A549 (cell line): ENCODE results near the gene TGFBR3. TPM values are rescaled to one million over a fixed set of nuclear protein-coding genes. Genes with fewer than 3 reads are reported as not detected.
A peak's percentile ranks its signal among the peaks of the same experiment; 100 is the strongest.

Experiments
- ATAC-seq, 2 experiments: fragments of 200-7000 bp in 1 of 2; fragments of >200 bp in 1 of 2; cut with Nextera tagmentation in 1 of 2; cut with Tn5 transposase in 1 of 2; 3 replicates each; pipeline versions ENCODE4 v1.8.0 to v1.9.1; 2018 to 2020; ENCODE audit warnings: mild to moderate bottlenecking in 1 of 2, moderate library complexity in 1 of 2
- CTCF ChIA-PET: fragments of 300-600 bp; sonication (Branson Sonifier 250); formaldehyde crosslinking; extraction: SDS; loops from one replicate; lab custom pipeline; 2021; ENCODE audit warnings: antibody characterized with exemption, inconsistent platforms; lab: Yijun Ruan, JAX
- POLR2A ChIA-PET: fragments of 350-600 bp; formaldehyde crosslinking; extraction: SDS; loops from one replicate; lab custom pipeline; 2021; ENCODE audit warnings: antibody characterized with exemption, inconsistent platforms; lab: Yijun Ruan, JAX
- DNase-seq, 2 experiments: peaks; one replicate each; pipeline versions ENCODE4 v3.0.0 to v3.0.0-alpha.2; 2011 to 2016; ENCODE audit warnings: low read depth in 1 of 2, low spot score in 1 of 2
- FAIRE-seq: peaks from 2 replicates; lab custom pipeline; 2011; peaks lifted over from hg19 to GRCh38; lab: Jason Lieb, UNC
- H3K27ac ChIP-seq, 2 experiments: fragments of >200 bp; sonication (Bioruptor Twin); formaldehyde crosslinking; 3 replicates each; pipeline ENCODE4 v1.5.1; 2016 to 2017
- H3K4me1 ChIP-seq: fragments of >200 bp; sonication (Bioruptor Twin); formaldehyde crosslinking; 3 replicates; pipeline ENCODE4 v1.6.1; 2016
- H3K4me2 ChIP-seq: fragments of >200 bp; sonication (Bioruptor Twin); formaldehyde crosslinking; 3 replicates; pipeline ENCODE4 v1.6.1; 2016
- H3K4me3 ChIP-seq: fragments of >200 bp; sonication (Bioruptor Twin); formaldehyde crosslinking; 3 replicates; pipeline ENCODE4 v1.5.1; 2016
- H3K9me3 ChIP-seq: fragments of >200 bp; sonication (Bioruptor Twin); formaldehyde crosslinking; 3 replicates; pipeline ENCODE4 v1.6.1; 2016
- BHLHE40 ChIP-seq: IDR thresholded peaks from 2 replicates; pipeline ENCODE4 v1.6.1; 2012; ENCODE audit warnings: low read depth, low read length, inconsistent platforms
- CBX2 ChIP-seq: fragments of 200-600 bp; sonication (generic); IDR thresholded peaks from 2 replicates; pipeline ENCODE4 v1.6.1; 2016; ENCODE audit warnings: low read depth, mild to moderate bottlenecking, borderline replicate concordance
- CBX8 ChIP-seq: fragments of 200-600 bp; sonication (generic); IDR thresholded peaks from 2 replicates; pipeline ENCODE4 v1.6.1; 2016
- EHF ChIP-seq: fragments of 250-450 bp; sonication (Bioruptor Pico); IDR thresholded peaks from 2 replicates; pipeline ENCODE4 v1.5.0; 2020; ENCODE audit warnings: mild to moderate bottlenecking
- EP300 ChIP-seq, 2 experiments: fragments of >200 bp; sonication (Bioruptor Twin); formaldehyde crosslinking; IDR thresholded peaks; 2 replicates in 1 of 2; 3 replicates in 1 of 2; pipeline ENCODE4 v1.6.1; 2016 to 2017
- FOSB ChIP-seq: fragments of 250-450 bp; sonication (Bioruptor Pico); IDR thresholded peaks from 2 replicates; pipeline ENCODE4 v1.5.0; 2020; ENCODE audit warnings: mild to moderate bottlenecking, moderate library complexity
- GATA3 ChIP-seq: IDR thresholded peaks from 2 replicates; pipeline ENCODE4 v1.6.1; 2012; ENCODE audit warnings: borderline replicate concordance
- HOXA7 ChIP-seq: fragments of 250-450 bp; sonication (Bioruptor Pico); IDR thresholded peaks from 2 replicates; pipeline ENCODE4 v1.5.0; 2020; ENCODE audit warnings: mild to moderate bottlenecking, moderate library complexity
- HOXB13 ChIP-seq: fragments of 250-450 bp; sonication (Bioruptor Pico); IDR thresholded peaks from 2 replicates; pipeline ENCODE4 v1.5.0; 2020; ENCODE audit warnings: low read depth, mild to moderate bottlenecking, moderate library complexity
- JUN ChIP-seq, 2 experiments: fragments of >200 bp; sonication (Bioruptor Twin); formaldehyde crosslinking; IDR thresholded peaks; 2 replicates in 1 of 2; 3 replicates in 1 of 2; pipeline ENCODE4 v1.6.1; 2016 to 2017
- JUNB ChIP-seq: fragments of >200 bp; sonication (Bioruptor Twin); formaldehyde crosslinking; IDR thresholded peaks from 2 replicates; pipeline ENCODE4 v1.6.1; 2016
- MAFK ChIP-seq: fragments of 450-650 bp; IDR thresholded peaks from 2 replicates; pipeline ENCODE4 v1.6.1; 2014; ENCODE audit not compliant: partially characterized antibody
- POLR2AphosphoS2 ChIP-seq: conservative IDR thresholded peaks from 2 replicates; pipeline ENCODE4 v1.6.1; 2012; ENCODE audit warnings: low read length, improper control_type of control experiment, inconsistent platforms
- RAD21 ChIP-seq, 2 experiments: fragments of >200 bp in 1 of 2; sonication (Bioruptor Twin) in 1 of 2; formaldehyde crosslinking in 1 of 2; IDR thresholded peaks in 1 of 2; conservative IDR thresholded peaks in 1 of 2; 2 replicates in 1 of 2; 3 replicates in 1 of 2; pipeline ENCODE4 v1.6.1; 2012 to 2018; ENCODE audit warnings: inconsistent platforms in 1 of 2
- RARB ChIP-seq: fragments of 250-450 bp; sonication (Bioruptor Pico); IDR thresholded peaks from 2 replicates; pipeline ENCODE4 v1.8.0; 2021; ENCODE audit warnings: mild to moderate bottlenecking, moderate library complexity
- RFX5 ChIP-seq: fragments of 450-650 bp; IDR thresholded peaks from 2 replicates; pipeline ENCODE4 v1.7.1; 2014; ENCODE audit warnings: antibody characterized with exemption, mild to moderate bottlenecking, moderate library complexity
- RNF2 ChIP-seq: fragments of 200-600 bp; sonication (generic); IDR thresholded peaks from 2 replicates; pipeline ENCODE4 v1.6.1; 2016; ENCODE audit warnings: low read depth, mild to moderate bottlenecking, antibody characterized with exemption, moderate library complexity, borderline replicate concordance
- ZC3H11A ChIP-seq: fragments of 450-650 bp; IDR thresholded peaks from 2 replicates; pipeline ENCODE4 v1.6.1; 2014; ENCODE audit warnings: antibody characterized with exemption, mild to moderate bottlenecking
- WGBS: methylation state at CpG from one replicate; pipeline ENCODE4 v1.1.6; 2017; ENCODE audit errors: missing lambda C conversion rate; 5-methylcytosine and 5-hydroxymethylcytosine counted together
- polyA plus RNA-seq, 4 experiments: library from polyadenylated mRNA; depleted of rRNA in 3 of 4; stranded (reverse); fragments of >200 nt; fragmentation: RNase III in 1 of 4; extraction: RNeasy Plus Mini Kit Qiagen cat#74134 plus additional on column Dnase treatment in 1 of 4; gene quantifications; 2 replicates in 3 of 4; 3 replicates in 1 of 4; pipeline ENCODE4 v1.2.3, GENCODE V29; 2011 to 2017
- TF ChIP-seq, protein P1 (sequence below): fragments of 250-450 bp; sonication (Bioruptor Pico); IDR thresholded peaks from 2 replicates; pipeline ENCODE4 v1.5.0; 2021; ENCODE audit warnings: mild to moderate bottlenecking, moderate library complexity, borderline replicate concordance
- TF ChIP-seq, protein P2 (sequence below): fragments of 250-450 bp; sonication (Bioruptor Pico); IDR thresholded peaks from 2 replicates; pipeline ENCODE4 v1.5.0; 2020; ENCODE audit warnings: low read depth, mild to moderate bottlenecking, moderate library complexity
- TF ChIP-seq, protein P3 (sequence below): IDR thresholded peaks from 2 replicates; pipeline ENCODE4 v1.6.1; 2012
- TF ChIP-seq, protein P4 (sequence below): fragments of >200 bp; sonication (Bioruptor Twin); formaldehyde crosslinking; IDR thresholded peaks from 2 replicates; pipeline ENCODE4 v1.6.1; 2016
- TF ChIP-seq, protein P5 (sequence below): IDR thresholded peaks from 2 replicates; pipeline ENCODE4 v1.6.1; 2012; ENCODE audit warnings: low read depth, borderline replicate concordance

Gene TGFBR3
- polyA plus RNA-seq, 2 of the 4 experiments (the other 2 are of a cell fraction) = 5.0 to 8.9 TPM

DNA sequence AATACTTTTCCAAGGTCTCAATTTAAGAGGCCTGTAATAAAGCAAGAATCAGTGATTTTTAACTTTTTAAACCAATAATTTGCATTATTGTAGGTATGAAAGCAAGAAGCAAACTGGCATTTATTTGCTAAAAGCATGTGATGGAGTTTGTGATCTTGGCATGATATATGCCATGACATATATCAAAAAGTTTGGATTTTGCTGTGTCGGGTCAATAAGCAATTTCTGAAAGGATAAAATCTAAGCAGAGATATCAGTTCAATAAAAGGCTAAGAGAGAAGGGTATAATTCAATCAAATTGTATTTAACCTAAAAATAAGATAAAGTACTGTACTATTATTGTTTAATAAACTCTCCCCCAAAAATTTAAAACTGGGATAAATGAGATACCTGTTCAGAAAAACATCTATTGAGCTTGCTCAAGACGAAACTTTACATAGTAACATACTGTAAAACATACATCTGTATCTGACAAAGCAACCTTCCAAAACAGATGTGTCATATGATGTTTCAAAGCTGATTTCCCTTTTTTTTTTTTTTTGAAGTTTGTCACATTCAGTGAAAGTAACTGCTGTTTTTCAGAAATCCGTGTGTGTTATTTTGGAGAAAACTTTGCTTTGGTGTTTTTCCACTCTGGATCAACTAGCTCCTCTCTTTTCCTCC is 74.5 kb downstream of the TGFBR3 start:
- no peak for ATAC-seq
- Histone ChIP-seq H3K9me3 (no peaks in the 10 kb centered on the region), H3K4me3 (no peak overlapping the region), H3K27ac (no peak overlapping the region), H3K4me2 (no peak overlapping the region), H3K4me1 (peaks cover 11% of the 10 kb centered on the region)
- ChIA-PET POLR2A (interaction anchor here (0.6 kb wide), 1 partner anchor 145 kb away, joined by 3 read pairs; no protein-coding TSS in a partner anchor), CTCF (interaction anchor here (0.7 to 1.0 kb wide), 2 partner anchors 19 to 73 kb away, joined by 3 read pairs; no protein-coding TSS in a partner anchor)
- no peak for DNase-seq
- WGBS = 86% methylated on average over 3 of the region's 3 CpGs
- FAIRE-seq = no peak
- peak; percentile 50 for TF ChIP-seq MAFK
- no peak for TF ChIP-seq GATA3

DNA sequence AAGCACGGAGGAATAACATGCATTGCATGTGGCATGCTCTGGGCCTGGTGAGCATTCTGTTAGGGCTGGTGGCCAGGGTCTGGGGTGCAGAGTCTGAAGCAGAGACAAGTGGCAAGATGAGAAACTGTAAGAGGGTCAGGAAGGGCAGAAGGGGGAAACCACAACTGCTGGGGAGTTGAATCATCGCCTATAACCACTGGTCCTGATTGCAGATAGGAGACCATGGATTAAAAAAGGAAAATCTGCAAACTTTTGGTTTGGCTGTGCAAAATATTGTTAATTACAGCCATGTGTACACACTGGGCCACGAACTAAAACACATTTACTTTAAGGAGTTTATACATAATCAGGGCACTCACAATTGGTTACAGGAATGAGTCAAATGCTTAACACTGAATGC is 76.6 kb downstream of the TGFBR3 start:
- Histone ChIP-seq H3K4me2 (no peak overlapping the region), H3K27ac (no peak overlapping the region), H3K4me1 (peaks cover 15% of the 10 kb centered on the region), H3K9me3 (no peaks in the 10 kb centered on the region), H3K4me3 (no peak overlapping the region)
- POLR2A ChIA-PET = no interaction called here
- no peak for ATAC-seq
- WGBS = 74% methylated on average over 3 of the region's 3 CpGs
- TF ChIP-seq FOSB (CRISPR knock-in tag) (no peak), RNF2 (no peak), JUNB (no peak), RAD21 (conservative IDR thresholded peaks at IDR 0.05 in 1 of 2, IDR thresholded peaks at IDR 0.05 in 1 of 2) (no peak), HOXA7 (CRISPR knock-in tag) (no peak), BHLHE40 (no peak), RARB (CRISPR knock-in tag) (no peak), EP300 (IDR thresholded peaks at IDR 0.05) (no peak), EHF (CRISPR knock-in tag) (no peak), ZC3H11A (no peak), POLR2AphosphoS2 (no peak), CBX2 (no peak)
- TF ChIP-seq, protein P1, sequence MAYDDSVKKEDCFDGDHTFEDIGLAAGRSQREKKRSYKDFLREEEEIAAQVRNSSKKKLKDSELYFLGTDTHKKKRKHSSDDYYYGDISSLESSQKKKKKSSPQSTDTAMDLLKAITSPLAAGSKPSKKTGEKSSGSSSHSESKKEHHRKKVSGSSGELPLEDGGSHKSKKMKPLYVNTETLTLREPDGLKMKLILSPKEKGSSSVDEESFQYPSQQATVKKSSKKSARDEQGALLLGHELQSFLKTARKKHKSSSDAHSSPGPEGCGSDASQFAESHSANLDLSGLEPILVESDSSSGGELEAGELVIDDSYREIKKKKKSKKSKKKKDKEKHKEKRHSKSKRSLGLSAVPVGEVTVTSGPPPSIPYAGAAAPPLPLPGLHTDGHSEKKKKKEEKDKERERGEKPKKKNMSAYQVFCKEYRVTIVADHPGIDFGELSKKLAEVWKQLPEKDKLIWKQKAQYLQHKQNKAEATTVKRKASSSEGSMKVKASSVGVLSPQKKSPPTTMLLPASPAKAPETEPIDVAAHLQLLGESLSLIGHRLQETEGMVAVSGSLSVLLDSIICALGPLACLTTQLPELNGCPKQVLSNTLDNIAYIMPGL (CRISPR knock-in tag) = no peak
- TF ChIP-seq, protein P2, sequence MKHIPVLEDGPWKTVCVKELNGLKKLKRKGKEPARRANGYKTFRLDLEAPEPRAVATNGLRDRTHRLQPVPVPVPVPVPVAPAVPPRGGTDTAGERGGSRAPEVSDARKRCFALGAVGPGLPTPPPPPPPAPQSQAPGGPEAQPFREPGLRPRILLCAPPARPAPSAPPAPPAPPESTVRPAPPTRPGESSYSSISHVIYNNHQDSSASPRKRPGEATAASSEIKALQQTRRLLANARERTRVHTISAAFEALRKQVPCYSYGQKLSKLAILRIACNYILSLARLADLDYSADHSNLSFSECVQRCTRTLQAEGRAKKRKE = no peak
- TF ChIP-seq, protein P3, sequence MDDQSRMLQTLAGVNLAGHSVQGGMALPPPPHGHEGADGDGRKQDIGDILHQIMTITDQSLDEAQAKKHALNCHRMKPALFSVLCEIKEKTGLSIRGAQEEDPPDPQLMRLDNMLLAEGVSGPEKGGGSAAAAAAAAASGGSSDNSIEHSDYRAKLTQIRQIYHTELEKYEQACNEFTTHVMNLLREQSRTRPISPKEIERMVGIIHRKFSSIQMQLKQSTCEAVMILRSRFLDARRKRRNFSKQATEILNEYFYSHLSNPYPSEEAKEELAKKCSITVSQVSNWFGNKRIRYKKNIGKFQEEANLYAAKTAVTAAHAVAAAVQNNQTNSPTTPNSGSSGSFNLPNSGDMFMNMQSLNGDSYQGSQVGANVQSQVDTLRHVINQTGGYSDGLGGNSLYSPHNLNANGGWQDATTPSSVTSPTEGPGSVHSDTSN = no peak
- TF ChIP-seq, protein P4, sequence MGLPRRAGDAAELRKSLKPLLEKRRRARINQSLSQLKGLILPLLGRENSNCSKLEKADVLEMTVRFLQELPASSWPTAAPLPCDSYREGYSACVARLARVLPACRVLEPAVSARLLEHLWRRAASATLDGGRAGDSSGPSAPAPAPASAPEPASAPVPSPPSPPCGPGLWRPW = no peak
- DNase-seq = no peak
- FAIRE-seq = no peak
- CTCF ChIA-PET = no interaction called here

DNA sequence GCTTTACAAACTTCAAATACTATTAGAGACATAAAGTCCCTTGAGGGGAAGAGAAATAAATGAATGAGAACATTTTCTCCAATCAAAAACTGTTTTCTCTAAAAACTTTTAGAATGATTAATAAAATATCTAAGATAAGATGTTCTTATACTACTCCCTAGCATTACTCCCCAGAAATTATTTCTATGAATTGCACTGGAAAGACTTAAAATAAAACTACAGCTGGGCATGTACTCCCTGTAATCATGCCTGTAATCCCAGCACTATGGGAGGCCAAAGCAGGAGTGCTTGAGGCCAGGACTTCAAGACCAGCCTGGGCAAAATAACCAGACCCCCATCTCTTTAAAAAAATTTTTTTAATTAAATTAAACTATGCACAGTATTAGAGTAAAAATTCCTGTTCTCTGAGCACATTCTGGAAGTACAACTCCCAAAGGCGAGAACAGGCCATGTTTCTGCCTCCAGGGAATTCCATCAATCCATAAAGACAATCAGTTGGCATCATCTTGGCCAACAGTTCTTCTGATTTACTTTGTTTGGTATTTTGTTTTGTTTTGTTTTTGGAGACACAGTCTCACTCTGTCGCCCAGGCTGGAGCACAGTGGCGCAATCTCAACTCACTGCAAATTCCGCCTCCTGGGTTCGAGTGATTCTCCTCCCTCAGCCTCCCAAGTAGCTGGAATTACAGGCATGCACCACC is 77.9 kb downstream of the TGFBR3 start:
- TF ChIP-seq, protein P1 (CRISPR knock-in tag) = no peak
- no peak for TF ChIP-seq ZC3H11A
- no peak for TF ChIP-seq HOXB13 (CRISPR knock-in tag)
- TF ChIP-seq MAFK = no peak
- TF ChIP-seq GATA3 = no peak
- no peak for TF ChIP-seq CBX8
- TF ChIP-seq, protein P3 = no peak
- TF ChIP-seq, protein P5, sequence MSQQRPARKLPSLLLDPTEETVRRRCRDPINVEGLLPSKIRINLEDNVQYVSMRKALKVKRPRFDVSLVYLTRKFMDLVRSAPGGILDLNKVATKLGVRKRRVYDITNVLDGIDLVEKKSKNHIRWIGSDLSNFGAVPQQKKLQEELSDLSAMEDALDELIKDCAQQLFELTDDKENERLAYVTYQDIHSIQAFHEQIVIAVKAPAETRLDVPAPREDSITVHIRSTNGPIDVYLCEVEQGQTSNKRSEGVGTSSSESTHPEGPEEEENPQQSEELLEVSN = no peak
- no peak for TF ChIP-seq RFX5
- TF ChIP-seq JUN (IDR thresholded peaks at IDR 0.05) = no peak
- ATAC-seq = no peak
- Histone ChIP-seq H3K27ac (no peak overlapping the region), H3K4me1 (peaks cover 21% of the 10 kb centered on the region), H3K4me2 (no peak overlapping the region), H3K4me3 (no peak overlapping the region), H3K9me3 (no peaks in the 10 kb centered on the region)
- ChIA-PET CTCF (no interaction called here), POLR2A (no interaction called here)
- FAIRE-seq = no peak
- WGBS = 96% methylated on average over 5 of the region's 5 CpGs
- DNase-seq = no peak
